ENCODE results near the gene DIPK1B.
"Not testable (repeated sequence)": the region's sequence is repeated elsewhere in the genome, so short reads cannot be mapped to it uniquely, and the experiment has no call there.

The DIPK1B gene

GRCh38 chr9:136698635-136699246 lies 13.6 kb upstream of the DIPK1B start:
- peak in 1 of 4 experiments; percentile 30 for DNase-seq

DNA sequence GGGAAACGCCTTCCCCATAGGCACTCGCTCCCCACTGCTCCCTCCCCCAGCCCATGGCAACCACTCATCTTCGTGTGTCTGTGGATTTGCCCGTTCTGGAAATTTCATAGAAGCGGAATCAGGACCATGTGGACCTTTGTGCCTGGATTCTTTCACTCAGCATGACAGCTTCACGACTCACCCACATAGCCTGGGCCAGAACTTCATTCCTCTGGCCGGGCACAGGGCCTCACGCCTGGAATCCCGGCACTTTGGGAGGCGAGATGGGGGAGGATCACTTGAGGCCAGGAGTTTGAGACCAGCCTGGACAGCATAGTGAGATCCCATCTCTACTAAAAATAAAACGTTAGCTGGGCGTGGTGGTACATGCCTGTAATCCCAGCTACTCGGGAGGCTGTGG lies 12.1 kb upstream of the DIPK1B start:
- DNase-seq, result no peak

DNA sequence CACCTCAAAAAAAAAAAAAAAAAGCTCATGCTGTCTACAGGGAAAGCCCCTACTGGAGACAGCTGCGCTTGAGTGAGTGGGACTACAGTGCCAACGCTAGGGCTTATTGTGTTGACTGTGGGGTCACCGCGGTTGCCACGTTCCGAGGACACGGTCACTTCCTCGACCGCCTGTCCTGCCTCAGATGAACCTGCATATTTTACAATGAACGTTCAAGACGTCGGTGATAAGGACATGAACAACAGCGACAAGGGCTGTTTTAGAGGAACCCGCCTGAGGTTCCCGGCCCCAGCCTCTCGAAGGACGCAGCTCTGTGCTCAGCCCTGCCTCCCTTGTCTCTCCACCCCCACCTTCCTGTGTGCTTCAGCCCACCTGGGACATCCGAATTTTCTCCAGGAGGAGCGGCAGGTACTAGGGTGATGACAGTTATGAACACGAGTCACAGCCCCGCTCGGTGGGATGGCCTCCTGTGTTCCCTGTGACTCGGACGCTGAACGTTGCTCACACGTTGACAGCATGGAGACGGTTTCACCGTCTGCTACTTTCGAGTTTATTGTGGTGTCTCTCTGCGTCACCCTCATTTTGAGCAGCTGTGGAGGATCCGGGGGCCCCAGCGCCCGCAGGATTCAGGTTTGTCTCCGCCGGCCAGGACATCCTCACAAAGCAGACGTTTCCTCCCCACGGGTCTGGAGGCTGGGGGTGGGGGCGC lies 11.3 kb upstream of the DIPK1B start:
- peak; percentile 46 to 79 (median 69) for DNase-seq

- no peak for DNase-seq
These were observed 10.7 kb upstream of the DIPK1B start for GRCh38 chr9:136701668-136702053.

DNA sequence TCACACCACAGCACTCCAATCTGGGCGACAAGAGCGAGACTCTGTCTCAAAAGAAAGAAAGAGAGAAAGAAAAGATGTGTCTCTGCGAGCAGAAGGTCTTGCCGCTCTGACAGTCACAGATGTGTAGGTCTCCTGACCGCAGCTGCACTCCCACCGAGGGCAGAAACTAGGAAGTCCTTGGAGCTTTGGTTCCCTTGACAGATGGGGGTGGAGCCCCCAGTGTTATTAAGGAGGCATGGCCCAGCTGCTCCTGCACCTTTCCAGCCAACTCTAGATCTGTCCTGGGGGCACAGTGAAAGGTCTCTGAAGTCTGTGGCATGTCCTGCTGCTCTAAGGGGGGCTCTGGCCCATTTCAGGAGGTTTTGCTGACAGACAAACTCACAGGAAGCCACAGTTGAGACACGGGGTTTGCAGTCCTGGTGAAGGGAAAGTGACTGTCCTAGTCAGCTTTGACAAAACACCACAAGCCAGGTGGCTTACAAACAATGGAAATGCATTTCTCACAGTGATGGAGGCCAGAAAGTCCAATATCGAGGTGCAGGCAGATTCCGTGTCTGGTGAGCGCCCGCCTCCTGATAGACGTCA lies 9.0 kb upstream of the DIPK1B start:
- peak; percentile 62 to 85 (median 82) for DNase-seq

DNA sequence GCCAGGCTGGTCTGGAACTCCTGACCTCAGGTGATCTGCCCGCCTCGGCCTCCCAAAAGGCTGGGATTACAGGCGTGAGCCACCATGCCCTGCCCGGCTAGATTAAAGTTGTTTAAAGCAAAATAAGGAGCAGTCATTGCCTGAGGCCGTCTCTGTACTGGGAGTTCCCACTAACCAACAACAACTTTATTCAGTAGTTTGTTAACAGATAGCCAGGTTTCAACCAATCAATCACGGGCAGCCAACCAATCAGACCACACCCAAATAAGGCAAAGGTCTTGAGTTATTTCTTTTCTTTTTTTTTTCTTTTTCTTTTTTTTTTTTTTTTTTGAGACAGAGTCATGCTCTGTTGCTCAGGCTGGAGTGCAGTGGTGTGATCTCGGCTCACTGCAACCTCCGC lies 7.6 kb upstream of the DIPK1B start:
- DNase-seq, result not testable (repeated sequence)

DNA sequence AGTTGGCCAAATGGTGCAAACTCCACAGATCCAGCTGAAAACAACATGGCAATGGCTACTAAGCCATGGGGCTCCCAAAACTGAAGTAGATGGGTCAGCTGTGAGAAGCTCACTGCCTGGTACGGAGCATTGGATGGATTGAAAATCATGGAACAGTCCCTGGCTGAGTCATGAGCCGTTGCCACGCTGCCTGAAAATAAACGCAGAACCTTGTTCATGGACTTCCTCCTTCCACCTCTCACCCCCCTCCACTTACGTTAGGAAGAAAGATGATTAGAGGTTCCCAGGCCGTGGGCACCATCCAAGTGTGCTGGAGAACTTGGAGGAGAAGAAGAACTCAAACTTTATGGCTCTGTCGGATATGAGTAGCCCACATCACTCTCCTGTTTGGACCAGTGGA lies 6.8 kb upstream of the DIPK1B start:
- DNase-seq, result peak; percentile 66 to 79 (median 70)

DNA sequence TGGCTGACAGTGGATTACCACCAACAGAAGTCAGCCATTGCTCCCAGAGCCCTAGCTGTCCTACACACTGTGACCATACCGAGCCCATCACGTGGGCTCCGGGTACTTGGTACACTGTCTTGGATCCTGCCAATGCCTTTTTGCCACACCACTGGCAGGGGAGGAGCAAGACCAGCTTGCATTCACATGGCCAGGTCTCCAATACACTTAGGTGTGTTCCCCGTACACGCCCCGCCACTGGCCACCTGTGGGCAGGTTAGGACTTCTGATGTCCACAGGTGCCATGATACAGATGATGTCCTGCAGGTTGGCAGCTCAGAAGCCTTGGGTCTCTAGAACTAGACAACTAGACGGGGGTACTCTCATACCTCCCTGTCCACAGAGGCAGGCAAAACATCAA lies 5.4 kb upstream of the DIPK1B start:
- DNase-seq, result no peak

GRCh38 chr9:136707849-136708517 lies 4.4 kb upstream of the DIPK1B start:
- no peak for DNase-seq

DNA sequence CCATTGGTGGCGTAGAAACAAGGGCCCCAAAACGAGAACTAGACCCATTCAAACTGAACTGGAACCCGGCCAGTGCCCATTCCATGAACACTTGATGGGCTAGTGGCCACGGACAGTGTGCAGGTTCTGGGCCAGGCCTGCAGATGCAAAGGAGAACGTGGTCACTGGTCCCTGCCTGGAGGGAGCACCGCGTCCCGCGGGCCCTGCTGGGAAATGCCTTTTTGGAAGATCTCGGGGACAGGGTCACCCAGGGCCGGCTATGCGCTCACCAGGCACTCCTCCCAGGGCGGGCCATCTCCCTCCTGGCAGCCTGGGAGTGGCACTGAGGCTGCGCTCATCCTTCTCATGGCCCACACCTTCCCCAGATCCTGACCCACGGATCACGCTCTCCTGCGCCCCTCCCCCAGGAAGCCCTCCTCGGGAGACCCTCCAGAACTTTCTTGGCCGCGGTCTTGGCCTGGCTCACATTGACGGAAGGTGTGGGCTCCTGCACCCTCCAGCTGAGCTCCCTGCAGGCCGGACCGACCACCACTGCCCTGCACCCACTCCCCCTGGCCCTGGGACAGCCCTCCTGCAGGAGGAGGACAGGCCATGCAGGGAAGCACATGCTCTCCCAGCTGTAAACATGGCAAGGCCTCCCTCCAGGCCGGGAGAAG lies 2.8 kb upstream of the DIPK1B start:
- no peak for DNase-seq

DNA sequence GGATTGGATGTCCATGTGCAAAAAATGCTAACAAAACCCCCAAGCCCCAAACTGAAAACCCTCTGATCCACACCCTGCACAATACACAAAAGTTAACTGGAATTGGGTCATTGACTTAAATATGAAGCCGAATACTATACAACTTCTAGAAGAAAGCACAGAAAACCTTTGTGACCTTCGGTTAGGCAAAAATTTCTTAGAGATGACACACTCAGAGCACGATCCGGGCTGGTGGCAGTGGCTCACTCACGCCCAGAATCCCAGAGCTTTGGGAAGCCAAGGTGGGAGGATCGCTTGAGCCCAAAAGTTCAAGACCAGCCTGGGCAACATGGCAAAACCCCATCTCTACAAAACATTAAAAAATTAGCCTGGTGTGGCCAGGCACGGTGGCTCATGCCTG lies 1.8 kb upstream of the DIPK1B start:
- DNase-seq, result no peak

DNA sequence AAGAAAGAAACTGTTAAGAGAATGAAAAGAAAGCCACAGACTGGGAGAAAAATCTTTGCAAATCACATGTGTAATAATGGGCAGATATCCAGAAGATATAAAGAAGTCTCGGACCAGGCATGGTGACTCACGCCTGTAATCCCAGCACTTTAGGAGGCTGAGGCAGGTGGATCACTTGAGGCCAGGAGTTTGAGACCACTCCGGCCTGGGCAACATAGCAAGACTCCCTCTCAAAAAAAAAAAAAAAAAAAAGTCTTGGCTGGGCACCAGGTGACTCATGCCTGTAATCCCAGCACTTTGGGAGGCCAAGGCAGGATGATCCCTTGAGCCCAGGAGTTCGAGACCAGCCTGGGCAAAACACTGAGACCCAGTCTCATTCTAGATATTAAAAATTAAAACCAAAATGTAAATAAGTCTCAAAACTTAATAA lies 1.1 kb upstream of the DIPK1B start:
- DNase-seq, result not testable (repeated sequence)

GRCh38 chr9:136712690-136713544 lies 545 bp downstream of the DIPK1B start:
- DNase-seq, result no peak

- no peak for DNase-seq
These were observed 1.2 kb downstream of the DIPK1B start for GRCh38 chr9:136713550-136713949.

DNA sequence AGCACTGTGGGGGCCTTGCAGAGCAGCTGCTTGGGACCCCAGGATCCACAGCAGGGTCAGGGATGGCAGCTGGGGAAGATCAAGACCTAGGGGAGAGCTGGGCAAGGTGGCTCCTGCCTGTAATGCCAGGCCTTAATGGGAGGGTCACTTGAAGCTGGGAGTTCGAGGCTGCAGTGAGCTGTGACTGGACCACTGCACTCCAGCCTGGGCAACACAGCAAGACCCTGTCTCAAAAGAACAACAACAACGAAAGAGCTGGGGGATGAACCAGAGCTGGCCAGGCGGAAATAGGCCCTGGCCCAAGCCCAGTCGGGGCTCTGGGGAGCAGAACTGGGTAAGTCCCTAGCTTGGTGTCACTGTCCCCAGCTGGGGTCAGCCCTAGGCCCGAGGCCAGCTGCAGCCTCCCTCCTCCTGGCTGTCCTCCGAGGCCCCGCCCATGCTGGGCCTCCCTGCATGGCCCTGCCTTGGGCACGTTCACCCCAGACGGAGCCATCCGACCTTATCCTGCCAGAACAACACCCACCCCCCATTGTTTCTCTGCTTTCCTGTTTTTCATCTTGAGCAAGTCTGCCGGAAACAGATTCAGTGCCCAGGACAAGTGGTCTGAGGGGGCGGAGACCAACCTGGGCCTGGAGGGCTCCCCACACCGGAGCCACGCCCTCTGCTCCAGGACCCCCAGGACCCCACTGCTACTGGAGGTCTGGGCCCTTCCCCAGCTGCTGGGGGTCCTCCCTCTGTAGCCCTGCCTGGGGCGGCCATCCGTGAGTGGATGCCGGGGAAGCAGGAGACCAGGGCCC lies 1.9 kb downstream of the DIPK1B start:
- no peak for DNase-seq

GRCh38 chr9:136714893-136715274 lies 2.5 kb downstream of the DIPK1B start:
- no peak for DNase-seq

GRCh38 chr9:136717399-136717798 lies 5.0 kb downstream of the DIPK1B start:
- no peak for DNase-seq

DNA sequence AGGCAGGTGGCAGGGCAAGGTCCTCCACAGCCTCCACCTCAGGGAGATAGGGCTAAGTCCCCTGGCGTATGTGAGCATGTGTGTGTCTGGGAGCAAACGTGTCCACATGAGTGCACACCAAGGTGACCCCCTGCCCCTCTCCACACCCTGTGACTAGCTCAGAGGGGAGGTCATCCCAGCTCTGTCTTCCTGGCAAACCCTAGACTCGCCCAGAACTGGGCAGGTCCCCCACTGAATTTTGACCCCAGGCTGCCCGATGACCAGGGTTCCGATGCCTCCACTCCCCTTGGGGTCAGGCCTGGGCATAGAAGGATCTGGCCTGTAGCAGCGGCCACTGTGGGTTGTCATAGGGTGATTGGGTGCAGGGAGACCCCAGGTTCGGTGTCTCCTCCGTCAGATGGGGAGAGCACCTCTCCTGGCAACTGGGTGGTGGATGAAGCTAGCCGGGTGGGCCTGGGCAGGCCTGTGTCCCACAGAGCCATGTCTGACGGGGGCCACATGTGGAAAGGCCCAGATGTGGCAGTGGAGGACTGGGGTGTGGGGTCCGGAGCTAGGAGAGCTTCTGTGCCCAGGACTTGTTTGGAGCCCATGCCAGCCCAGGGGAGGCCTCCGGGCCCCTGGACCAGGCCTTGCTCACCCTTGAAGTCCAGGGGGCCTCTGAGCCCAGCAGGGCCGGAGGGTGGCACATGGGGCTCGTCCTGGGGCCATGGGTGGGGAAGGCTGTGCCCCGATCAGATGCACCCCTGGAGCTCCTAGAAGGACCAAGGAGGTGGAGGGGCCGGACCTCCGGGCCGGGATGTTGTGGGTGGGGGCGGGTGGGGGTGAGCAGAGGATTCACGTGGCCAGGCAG lies 6.2 kb downstream of the DIPK1B start:
- DNase-seq, result no peak

DNA sequence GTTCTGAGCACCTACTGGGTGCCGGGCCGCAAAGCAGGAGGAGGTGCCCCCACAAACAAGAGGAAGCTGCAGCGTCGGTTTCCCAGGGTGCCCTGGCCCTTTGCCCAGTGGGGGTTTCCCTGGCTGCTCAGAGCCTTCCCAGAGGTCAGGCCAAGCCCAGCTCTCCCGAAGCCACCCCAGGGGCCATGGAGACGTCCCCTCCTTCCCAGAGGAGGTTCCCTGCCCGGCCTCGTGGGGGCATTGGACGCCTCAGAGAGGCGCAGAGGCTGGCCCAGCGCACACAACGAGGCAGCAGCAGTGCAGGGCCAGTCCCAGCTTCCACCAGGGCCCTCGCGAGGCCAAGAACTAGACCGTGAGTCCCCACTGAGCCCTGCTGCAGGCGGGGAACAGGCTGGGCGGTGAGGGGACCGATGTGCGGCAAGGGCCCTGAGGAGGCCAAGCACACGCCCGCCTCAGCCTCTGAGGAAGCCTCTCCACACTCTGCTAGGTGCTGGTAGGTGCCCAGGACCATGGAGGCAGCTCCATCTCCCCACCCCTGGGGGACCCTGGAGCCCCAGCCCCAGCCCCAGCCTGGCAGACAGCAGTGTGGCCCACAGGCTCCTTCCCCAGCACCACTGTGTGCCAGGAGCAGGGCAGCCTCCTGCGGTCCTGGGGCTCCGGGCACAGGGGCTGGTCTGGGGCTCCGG lies 7.0 kb downstream of the DIPK1B start:
- peak; percentile 76 to 89 (median 80) for DNase-seq
